T-helper 17 cell (primary cell): ENCODE measurements around the gene MIF4GD. TPM values are rescaled to one million over a fixed set of nuclear protein-coding genes. Genes with fewer than 3 reads are reported as not detected.
"Not testable (repeated sequence)": the region's sequence is repeated elsewhere in the genome, so short reads cannot be mapped to it uniquely, and the experiment has no call there.

Experiments used
- ATAC-seq: fragments of 150-1000 bp; cut with Tn5 transposase; 2 replicates; pipeline ENCODE4 v1.10.0; 2021; ENCODE audit warnings: mild to moderate bottlenecking, moderate library complexity
- DNase-seq, 3 donors: peaks; one replicate each; pipeline versions ENCODE4 v3.0.0 to v3.0.0-alpha.2; 2020 to 2021
- H3K9me3 ChIP-seq: one replicate; pipeline ENCODE4 v1.7.0; 2013; ENCODE audit warnings: low read length, mild to moderate bottlenecking; ENCODE audit not compliant: control insufficient read depth, poor library complexity, severe bottlenecking
- H3K27ac Mint-ChIP-seq: one replicate; pipeline ENCODE4 v1.8.0; 2022; ENCODE audit warnings: mild to moderate bottlenecking, moderate library complexity, mixed read lengths
- H3K27me3 Mint-ChIP-seq: one replicate; pipeline ENCODE4 v1.8.0; 2022; ENCODE audit warnings: mixed read lengths
- H3K36me3 Mint-ChIP-seq: one replicate; pipeline ENCODE4 v1.8.0; 2022; ENCODE audit warnings: low read depth, mixed read lengths
- H3K4me1 Mint-ChIP-seq: one replicate; pipeline ENCODE4 v1.8.0; 2022; ENCODE audit warnings: mild to moderate bottlenecking, mixed read lengths
- H3K4me3 Mint-ChIP-seq: one replicate; pipeline ENCODE4 v1.8.0; 2022; ENCODE audit warnings: mild to moderate bottlenecking, moderate library complexity, mixed read lengths
- total RNA-seq, 4 donors: library from RNA in 2 of 4; stranded (reverse) in 2 of 4; gene quantifications; one replicate each; pipeline ENCODE4 v1.2.3 and lab custom pipeline; 2022 to 2026

The MIF4GD gene
- total RNA-seq, 2 donors from 2014 or later: 27.0 to 35.0 TPM

GRCh38 chr17:75301049-75301448 is 30.0 kb upstream of the MIF4GD start:
- DNase-seq: no peak
- peaks cover 4% of the 10 kb centered on the region for H3K4me1 Mint-ChIP-seq
- H3K27me3 Mint-ChIP-seq: no peaks in the 10 kb centered on the region
- no peak for ATAC-seq
- H3K9me3 ChIP-seq: no peaks in the 10 kb centered on the region
- H3K4me3 Mint-ChIP-seq: no peak overlapping the region
- H3K27ac Mint-ChIP-seq: no peak overlapping the region
- H3K36me3 Mint-ChIP-seq: no peaks in the 10 kb centered on the region

GRCh38 chr17:75300280-75300679 is 29.2 kb upstream of the MIF4GD start:
- H3K36me3 Mint-ChIP-seq: no peaks in the 10 kb centered on the region
- no peaks in the 10 kb centered on the region for H3K27me3 Mint-ChIP-seq
- peaks cover 5% of the 10 kb centered on the region for H3K4me1 Mint-ChIP-seq
- ATAC-seq (no peak), DNase-seq (no peak)
- no peak overlapping the region for H3K27ac Mint-ChIP-seq
- H3K9me3 ChIP-seq: no peaks in the 10 kb centered on the region
- no peak overlapping the region for H3K4me3 Mint-ChIP-seq

GRCh38 chr17:75295201-75296158 is 24.4 kb upstream of the MIF4GD start:
- Mint-ChIP-seq H3K27me3 (no peaks in the 10 kb centered on the region), H3K4me1 (peaks cover 8% of the 10 kb centered on the region), H3K4me3 (peak overlapping the region; percentile 25), H3K27ac (peak overlapping the region; percentile 68), H3K36me3 (no peaks in the 10 kb centered on the region)
- no peak for DNase-seq
- ATAC-seq: peak; percentile 70
- H3K9me3 ChIP-seq: no peaks in the 10 kb centered on the region

- H3K27me3 Mint-ChIP-seq, H3K27ac Mint-ChIP-seq: not testable (repeated sequence)
These were observed 21.9 kb upstream of the MIF4GD start for GRCh38 chr17:75292810-75293448.

GRCh38 chr17:75289832-75290337 is 18.9 kb upstream of the MIF4GD start:
- H3K27me3 Mint-ChIP-seq: no peaks in the 10 kb centered on the region
- H3K27ac Mint-ChIP-seq: peak overlapping the region; percentile 99
- peak; percentile 36 for ATAC-seq
- peaks cover 12% of the 10 kb centered on the region for H3K4me1 Mint-ChIP-seq
- H3K36me3 Mint-ChIP-seq: peaks cover 2% of the 10 kb centered on the region
- no peaks in the 10 kb centered on the region for H3K9me3 ChIP-seq
- peak; percentile 23 to 57 (median 28) for DNase-seq
- H3K4me3 Mint-ChIP-seq: peak overlapping the region; percentile 99

More at GRCh38 chr17:75292810-75293448, 21.9 kb upstream of the MIF4GD start:
- H3K36me3 Mint-ChIP-seq, H3K9me3 ChIP-seq, ATAC-seq, H3K4me3 Mint-ChIP-seq, DNase-seq: not testable (repeated sequence)
- peaks cover 17% of the 10 kb centered on the region for H3K4me1 Mint-ChIP-seq

- ATAC-seq: peak; percentile 93
- H3K27ac Mint-ChIP-seq: peak within 1 kb of the TSS; percentile 99
- H3K27me3 Mint-ChIP-seq: no peaks in the 10 kb centered on the region
- peak; percentile 89 to 94 (median 89) for DNase-seq
- no peaks in the 10 kb centered on the region for H3K9me3 ChIP-seq
- H3K4me3 Mint-ChIP-seq: peak within 1 kb of the TSS; percentile 99
- H3K36me3 Mint-ChIP-seq: peaks cover 2% of the 10 kb centered on the region
- H3K4me1 Mint-ChIP-seq: peaks cover 12% of the 10 kb centered on the region
These were observed 18.2 kb upstream of the MIF4GD start, which contains the start of gene SLC25A19 for GRCh38 chr17:75289115-75289831. TSS of gene SLC25A19 (minus strand) at chr17:75289433. CDS start at chr17:75286764, 2,669 bp downstream.

- peak overlapping the region; percentile 99 for H3K4me3 Mint-ChIP-seq
- peak in 2 of 3 donors; percentile 21 to 39 for DNase-seq
- no peaks in the 10 kb centered on the region for H3K9me3 ChIP-seq
- peaks cover 2% of the 10 kb centered on the region for H3K36me3 Mint-ChIP-seq
- no peaks in the 10 kb centered on the region for H3K27me3 Mint-ChIP-seq
- H3K27ac Mint-ChIP-seq: peak overlapping the region; percentile 99
- peak; percentile 9 for ATAC-seq
- peaks cover 12% of the 10 kb centered on the region for H3K4me1 Mint-ChIP-seq
These were observed 17.7 kb upstream of the MIF4GD start for GRCh38 chr17:75288770-75289114.

- DNase-seq: no peak
These were observed 17.3 kb upstream of the MIF4GD start for GRCh38 chr17:75288359-75288758.

GRCh38 chr17:75287221-75287620 is 16.2 kb upstream of the MIF4GD start:
- H3K27me3 Mint-ChIP-seq: no peaks in the 10 kb centered on the region
- H3K9me3 ChIP-seq: no peaks in the 10 kb centered on the region
- H3K4me3 Mint-ChIP-seq: peak overlapping the region; percentile 99
- DNase-seq: no peak
- H3K36me3 Mint-ChIP-seq: peaks cover 2% of the 10 kb centered on the region
- ATAC-seq: no peak
- H3K27ac Mint-ChIP-seq: no peak overlapping the region
- H3K4me1 Mint-ChIP-seq: peaks cover 12% of the 10 kb centered on the region

More at GRCh38 chr17:75288359-75288758, 17.3 kb upstream of the MIF4GD start:
- H3K4me3 Mint-ChIP-seq: peak overlapping the region; percentile 99
- peak overlapping the region; percentile 86 for H3K27ac Mint-ChIP-seq
- H3K4me1 Mint-ChIP-seq: peaks cover 12% of the 10 kb centered on the region
- no peaks in the 10 kb centered on the region for H3K27me3 Mint-ChIP-seq
- peaks cover 2% of the 10 kb centered on the region for H3K36me3 Mint-ChIP-seq
- H3K9me3 ChIP-seq: no peaks in the 10 kb centered on the region
- no peak for ATAC-seq

GRCh38 chr17:75285123-75285522 is 14.1 kb upstream of the MIF4GD start:
- Mint-ChIP-seq H3K27me3 (no peaks in the 10 kb centered on the region), H3K36me3 (peaks cover 2% of the 10 kb centered on the region), H3K4me1 (peaks cover 12% of the 10 kb centered on the region), H3K27ac (no peak overlapping the region), H3K4me3 (no peak overlapping the region)
- ATAC-seq (no peak), DNase-seq (no peak)
- H3K9me3 ChIP-seq: no peaks in the 10 kb centered on the region

- not testable (repeated sequence) for DNase-seq, H3K4me1 Mint-ChIP-seq, H3K36me3 Mint-ChIP-seq, H3K27ac Mint-ChIP-seq, H3K9me3 ChIP-seq, ATAC-seq, H3K4me3 Mint-ChIP-seq, H3K27me3 Mint-ChIP-seq
These were observed 9.2 kb upstream of the MIF4GD start for GRCh38 chr17:75280189-75280588.

- H3K4me1 Mint-ChIP-seq: peaks cover 11% of the 10 kb centered on the region
- H3K27ac Mint-ChIP-seq: no peak overlapping the region
- H3K27me3 Mint-ChIP-seq: no peaks in the 10 kb centered on the region
- DNase-seq (no peak), ATAC-seq (no peak)
- peaks cover 2% of the 10 kb centered on the region for H3K36me3 Mint-ChIP-seq
- H3K9me3 ChIP-seq: no peaks in the 10 kb centered on the region
- H3K4me3 Mint-ChIP-seq: no peak overlapping the region
These were observed 6.6 kb upstream of the MIF4GD start for GRCh38 chr17:75277664-75278071.
